ENCODE data around the gene CCDC187. TPM values are rescaled to one million over a fixed set of nuclear protein-coding genes. Genes with fewer than 3 reads are reported as not detected.
A peak's percentile ranks its signal among the peaks of the same experiment; 100 is the strongest.

The CCDC187 gene
- total RNA-seq, 1 donor from 2014 or later: 6.6 TPM

DNA sequence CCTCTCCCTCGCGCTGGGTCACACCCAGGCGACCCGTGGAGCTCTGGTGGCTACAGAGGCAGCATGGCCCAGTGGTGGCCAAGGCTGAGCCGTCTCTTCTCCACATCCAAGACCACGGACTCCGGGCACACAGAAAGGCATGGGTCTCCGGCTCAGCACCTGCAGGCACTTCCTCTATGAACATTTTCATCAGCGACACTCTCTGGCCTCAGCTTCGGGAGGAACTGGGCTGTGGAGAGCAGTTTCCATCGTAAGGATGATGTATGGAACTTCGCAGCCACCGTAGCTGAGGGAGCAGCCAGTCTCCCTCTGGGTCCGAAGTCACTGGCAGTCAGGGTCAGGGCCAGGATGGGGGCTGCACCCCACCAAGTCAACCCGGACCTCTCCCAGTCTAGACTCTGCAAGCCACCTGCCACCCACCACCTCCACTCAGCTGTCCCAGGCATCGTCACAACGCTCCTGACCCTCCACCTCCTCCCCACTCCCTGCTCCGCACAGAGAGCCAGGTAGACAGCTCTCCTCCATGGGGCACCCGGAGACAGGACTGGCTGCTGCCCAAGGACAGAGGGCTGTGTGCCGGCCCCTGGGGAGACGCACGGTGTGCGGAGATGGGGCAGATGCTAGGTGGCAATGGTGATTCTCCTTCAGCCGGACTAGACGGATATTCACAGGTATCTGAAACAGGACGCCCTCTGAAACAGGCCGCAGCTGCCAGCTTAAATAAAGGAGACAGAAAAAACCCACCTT, 68.0 kb downstream of the CCDC187 start:
- no peaks in the 10 kb centered on the region for H3K27me3 ChIP-seq (ENCODE audit: low read depth)
- TF ChIP-seq, protein P1, sequence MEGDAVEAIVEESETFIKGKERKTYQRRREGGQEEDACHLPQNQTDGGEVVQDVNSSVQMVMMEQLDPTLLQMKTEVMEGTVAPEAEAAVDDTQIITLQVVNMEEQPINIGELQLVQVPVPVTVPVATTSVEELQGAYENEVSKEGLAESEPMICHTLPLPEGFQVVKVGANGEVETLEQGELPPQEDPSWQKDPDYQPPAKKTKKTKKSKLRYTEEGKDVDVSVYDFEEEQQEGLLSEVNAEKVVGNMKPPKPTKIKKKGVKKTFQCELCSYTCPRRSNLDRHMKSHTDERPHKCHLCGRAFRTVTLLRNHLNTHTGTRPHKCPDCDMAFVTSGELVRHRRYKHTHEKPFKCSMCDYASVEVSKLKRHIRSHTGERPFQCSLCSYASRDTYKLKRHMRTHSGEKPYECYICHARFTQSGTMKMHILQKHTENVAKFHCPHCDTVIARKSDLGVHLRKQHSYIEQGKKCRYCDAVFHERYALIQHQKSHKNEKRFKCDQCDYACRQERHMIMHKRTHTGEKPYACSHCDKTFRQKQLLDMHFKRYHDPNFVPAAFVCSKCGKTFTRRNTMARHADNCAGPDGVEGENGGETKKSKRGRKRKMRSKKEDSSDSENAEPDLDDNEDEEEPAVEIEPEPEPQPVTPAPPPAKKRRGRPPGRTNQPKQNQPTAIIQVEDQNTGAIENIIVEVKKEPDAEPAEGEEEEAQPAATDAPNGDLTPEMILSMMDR (IDR thresholded peaks at IDR 0.05): no peak
- peaks cover 5% of the 10 kb centered on the region for H3K4me1 ChIP-seq
- ATAC-seq (no peak), DNase-seq (no peak)
- H3K9me3 ChIP-seq: no peaks in the 10 kb centered on the region
- peaks cover 23% of the 10 kb centered on the region for H3K36me3 ChIP-seq
- H3K4me3 ChIP-seq: no peak overlapping the region
- no peak overlapping the region for H3K27ac ChIP-seq
- intact Hi-C loops (cut with DNase I): no loop called here

DNA sequence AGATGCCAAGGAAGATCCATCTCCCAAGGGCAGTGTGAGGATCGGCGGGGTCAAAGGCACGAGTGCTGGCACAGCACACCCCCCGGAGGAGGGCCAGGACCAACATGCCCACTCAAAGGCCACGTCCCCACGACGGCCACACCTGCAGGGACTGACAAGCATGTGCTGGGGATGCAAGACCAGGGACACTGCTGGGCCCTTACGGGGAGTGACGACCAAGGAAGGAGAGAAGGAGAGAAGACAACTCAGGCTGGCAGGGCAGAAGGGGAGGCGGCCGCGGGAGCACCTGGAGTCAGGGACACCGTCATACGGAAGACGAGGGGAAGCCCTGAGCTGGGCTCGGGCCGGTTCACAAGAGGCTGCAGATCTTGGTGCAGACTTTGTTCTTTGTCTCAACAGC, 68.7 kb downstream of the CCDC187 start:
- H3K27ac ChIP-seq: no peak overlapping the region
- H3K4me3 ChIP-seq: no peak overlapping the region
- peaks cover 24% of the 10 kb centered on the region for H3K36me3 ChIP-seq
- no peaks in the 10 kb centered on the region for H3K27me3 ChIP-seq (ENCODE audit: low read depth)
- ATAC-seq: no peak
- no peak for DNase-seq
- intact Hi-C loops (cut with DNase I): no loop called here
- no peaks in the 10 kb centered on the region for H3K9me3 ChIP-seq
- TF ChIP-seq, protein P1 (IDR thresholded peaks at IDR 0.05): no peak
- H3K4me1 ChIP-seq: peaks cover 5% of the 10 kb centered on the region

DNA sequence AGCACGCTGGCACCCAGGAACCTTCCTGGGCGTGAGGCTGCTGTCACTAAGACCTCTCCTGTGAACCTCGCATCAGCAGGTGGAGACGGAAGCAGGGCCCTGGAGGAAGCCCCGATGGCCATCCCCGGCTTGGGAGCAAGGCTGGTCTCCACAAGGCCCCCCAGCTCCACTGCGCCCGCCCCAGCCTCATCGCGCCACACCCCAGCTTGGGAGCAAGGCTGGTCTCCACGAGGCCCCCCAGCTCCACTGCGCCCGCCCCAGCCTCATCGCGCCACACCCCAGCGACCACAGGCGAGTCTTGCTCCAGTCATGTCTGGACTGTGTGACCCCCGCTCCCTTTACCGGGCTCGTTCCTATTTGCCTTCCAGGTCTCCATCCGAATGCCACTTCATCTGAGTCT, 69.3 kb downstream of the CCDC187 start:
- H3K9me3 ChIP-seq: no peaks in the 10 kb centered on the region
- peak in 1 of 2 donors; percentile 44 for ATAC-seq
- no peak for DNase-seq

DNA sequence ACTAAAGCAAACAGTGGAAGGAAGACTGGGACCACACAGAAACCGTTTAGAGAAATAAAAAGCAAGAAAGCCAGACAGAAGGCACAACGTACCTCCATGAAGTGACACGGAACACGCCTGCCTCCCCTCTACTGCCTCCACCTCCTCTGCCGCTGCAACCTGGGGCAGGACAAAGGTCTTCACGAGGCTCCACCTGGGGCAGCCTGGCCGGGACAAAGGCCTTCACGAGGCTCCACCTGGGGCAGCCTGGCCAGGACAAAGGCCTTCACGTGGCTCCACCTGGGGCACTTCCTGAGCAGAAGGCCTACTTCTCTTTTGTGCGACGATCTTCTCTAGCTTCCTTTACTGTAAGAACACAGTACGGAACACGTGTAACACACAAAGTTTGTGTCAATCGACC, 70.0 kb downstream of the CCDC187 start:
- Histone ChIP-seq H3K4me1 (no peaks in the 10 kb centered on the region), H3K9me3 (no peaks in the 10 kb centered on the region), H3K27me3 (ENCODE audit: low read depth) (no peaks in the 10 kb centered on the region), H3K4me3 (no peak overlapping the region), H3K27ac (no peak overlapping the region), H3K36me3 (peaks cover 24% of the 10 kb centered on the region)
- DNase-seq (no peak), ATAC-seq (no peak)
- intact Hi-C loops (cut with DNase I): no loop called here
- TF ChIP-seq, protein P1 (IDR thresholded peaks at IDR 0.05): no peak

More for the DNA sequence above, 69.3 kb downstream of the CCDC187 start:
- TF ChIP-seq, protein P1 (IDR thresholded peaks at IDR 0.05): no peak
- intact Hi-C loops (cut with DNase I): no loop called here
- Histone ChIP-seq H3K4me1 (peaks cover under 1% of the 10 kb centered on the region), H3K27me3 (ENCODE audit: low read depth) (no peaks in the 10 kb centered on the region), H3K4me3 (no peak overlapping the region), H3K36me3 (peaks cover 24% of the 10 kb centered on the region), H3K27ac (no peak overlapping the region)

DNA sequence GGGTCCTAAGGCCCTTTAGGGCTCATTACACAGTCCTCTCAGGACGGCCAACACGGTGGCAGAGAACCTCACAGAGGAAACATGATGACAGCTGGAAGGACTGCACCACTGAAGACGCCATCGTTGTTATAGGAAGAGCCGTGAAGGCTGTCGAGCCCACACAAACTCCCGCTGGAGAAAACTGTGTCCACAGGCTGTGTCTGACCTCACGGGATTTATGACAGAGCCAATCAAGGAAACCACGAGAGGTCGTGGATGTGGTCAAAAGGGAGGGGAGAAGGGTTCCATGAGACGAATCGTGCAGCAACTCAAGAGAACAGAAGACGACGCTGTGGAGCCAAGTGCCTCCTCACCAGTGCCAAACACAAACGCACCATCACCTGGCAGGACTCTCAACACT, 70.5 kb downstream of the CCDC187 start:
- no peaks in the 10 kb centered on the region for H3K27me3 ChIP-seq (ENCODE audit: low read depth)
- H3K4me3 ChIP-seq: no peak overlapping the region
- peaks cover 24% of the 10 kb centered on the region for H3K36me3 ChIP-seq
- H3K4me1 ChIP-seq: no peaks in the 10 kb centered on the region
- no peaks in the 10 kb centered on the region for H3K9me3 ChIP-seq
- DNase-seq: no peak
- TF ChIP-seq, protein P1 (IDR thresholded peaks at IDR 0.05): no peak
- H3K27ac ChIP-seq: no peak overlapping the region
- no peak for ATAC-seq
- intact Hi-C loops (cut with DNase I): no loop called here

All from lower lobe of right lung (tissue), 2 donors.